ENCODE results near the gene SEC14L1. TPM values are rescaled to one million over a fixed set of nuclear protein-coding genes. Genes with fewer than 3 reads are reported as not detected.

Gene SEC14L1
- total RNA-seq, 2 donors from 2014 or later = 66.1 to 78.3 TPM

DNA sequence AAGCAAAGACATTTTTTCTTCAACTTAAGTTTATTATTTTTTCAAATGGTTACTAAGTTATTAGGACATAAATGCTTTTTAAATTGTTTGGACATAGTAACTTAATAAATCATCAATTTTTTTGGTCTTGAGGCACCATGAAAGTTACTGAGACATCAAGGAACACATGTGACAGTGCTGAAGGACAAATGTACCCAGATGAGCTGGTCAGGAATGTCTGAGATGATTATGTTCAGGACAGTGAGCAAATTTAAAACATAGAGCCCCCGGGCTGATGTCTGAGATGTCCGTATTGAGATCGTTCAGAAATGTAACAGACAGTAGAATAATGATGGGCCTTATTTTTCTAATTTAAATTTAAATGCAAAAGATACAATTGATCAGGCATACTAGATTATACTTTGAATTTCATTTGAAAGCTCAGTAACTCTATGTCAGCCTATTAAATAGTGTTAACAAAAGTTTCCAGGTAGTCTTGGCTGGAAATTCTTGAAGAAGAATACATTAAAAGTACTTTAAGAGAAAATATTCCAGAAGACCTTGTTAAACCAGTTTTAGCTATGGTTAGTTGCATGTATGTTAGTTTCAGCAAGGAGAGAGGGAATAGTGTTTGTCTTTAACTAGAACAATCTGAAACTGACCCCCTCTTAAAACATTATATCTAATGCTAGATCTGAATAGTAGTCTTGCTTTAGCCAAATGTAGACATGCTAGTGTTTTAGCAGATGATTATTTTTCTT is 36.4 kb downstream of the SEC14L1 start:
- intact Hi-C loops (cut with DNase I) = no loop called here
- no peak for DNase-seq (ENCODE audit: low spot score)

DNA sequence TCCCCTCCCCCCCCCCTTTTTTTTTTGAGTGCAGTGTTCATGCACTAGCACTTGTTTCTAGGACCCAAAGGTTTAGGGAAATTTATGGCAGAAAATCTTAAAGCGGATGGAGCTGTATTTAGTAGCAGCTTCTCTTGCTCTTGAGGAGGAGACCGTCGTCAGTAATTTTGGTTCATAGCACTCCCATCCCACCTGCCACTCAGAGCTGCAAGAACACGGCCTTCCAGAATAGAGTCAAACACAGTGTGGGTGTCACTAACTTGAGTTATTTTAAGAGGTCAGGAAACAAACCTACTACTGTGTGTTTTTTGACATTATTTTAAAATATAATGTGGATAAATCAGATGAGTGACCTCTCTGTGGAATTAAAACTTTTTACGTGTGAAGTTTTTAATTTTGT is 37.3 kb downstream of the SEC14L1 start:
- DNase-seq (ENCODE audit: low spot score) = no peak
- intact Hi-C loops (cut with DNase I) = no loop called here

GRCh38 chr17:77178563-77178962 is 37.8 kb downstream of the SEC14L1 start:
- no peak for DNase-seq (ENCODE audit: low spot score)
- intact Hi-C loops (cut with DNase I) = no loop called here

- DNase-seq (ENCODE audit: low spot score) = no peak
- intact Hi-C loops (cut with DNase I) = no loop called here
Observed at GRCh38 chr17:77180503-77181357, 40.0 kb downstream of the SEC14L1 start.

DNA sequence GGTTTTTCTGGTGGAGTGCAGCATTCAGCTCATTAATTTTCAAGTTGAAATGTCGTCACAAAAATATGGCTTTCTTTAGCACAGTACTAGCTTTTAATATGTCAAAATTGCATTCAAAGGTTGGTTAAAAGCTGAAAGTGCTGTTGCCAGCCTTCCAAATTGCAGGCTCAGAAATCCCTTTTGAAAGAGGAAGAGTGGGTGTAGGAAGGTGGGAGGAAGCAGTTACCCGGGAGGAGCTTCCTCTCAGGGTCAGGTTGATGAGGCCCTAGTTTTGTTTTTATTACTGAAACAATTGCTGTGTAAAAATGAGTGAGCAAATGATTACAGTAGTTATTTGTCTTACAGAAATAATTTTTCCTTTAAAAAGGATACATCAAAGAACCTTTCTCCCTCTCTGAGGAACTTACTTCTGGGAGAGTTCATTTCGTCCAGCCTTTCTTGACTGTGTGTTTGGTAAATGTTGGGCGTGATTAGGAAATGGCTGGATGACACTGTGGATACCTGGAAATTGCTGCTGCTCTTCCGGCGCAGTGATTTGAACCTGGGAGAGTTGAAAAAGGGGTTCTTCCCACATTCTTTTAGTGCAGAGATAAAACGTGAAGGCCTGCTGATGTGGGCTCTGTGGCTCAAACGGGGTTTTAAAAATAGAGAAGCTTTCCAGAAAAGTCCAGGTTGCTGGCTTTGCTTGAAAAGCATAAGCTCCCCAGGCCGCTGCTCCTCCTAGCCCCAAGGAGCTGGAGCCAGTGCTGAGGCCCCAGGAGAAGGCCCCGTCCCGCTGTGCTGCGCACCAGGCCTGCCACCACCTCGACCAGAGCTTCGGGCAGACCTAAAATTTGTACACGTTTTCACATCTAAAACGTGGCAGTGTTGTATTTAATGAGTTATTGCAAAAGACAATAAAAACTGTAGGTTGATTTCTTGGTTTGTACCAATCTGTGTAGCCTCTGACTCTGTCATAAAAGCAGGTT is 41.7 kb downstream of the SEC14L1 start:
- intact Hi-C loops (cut with DNase I) = no loop called here
- DNase-seq (ENCODE audit: low spot score) = no peak

- DNase-seq (ENCODE audit: low spot score) = no peak
- intact Hi-C loops (cut with DNase I) = no loop called here
Observed at GRCh38 chr17:77184474-77184873, 43.7 kb downstream of the SEC14L1 start.

DNA sequence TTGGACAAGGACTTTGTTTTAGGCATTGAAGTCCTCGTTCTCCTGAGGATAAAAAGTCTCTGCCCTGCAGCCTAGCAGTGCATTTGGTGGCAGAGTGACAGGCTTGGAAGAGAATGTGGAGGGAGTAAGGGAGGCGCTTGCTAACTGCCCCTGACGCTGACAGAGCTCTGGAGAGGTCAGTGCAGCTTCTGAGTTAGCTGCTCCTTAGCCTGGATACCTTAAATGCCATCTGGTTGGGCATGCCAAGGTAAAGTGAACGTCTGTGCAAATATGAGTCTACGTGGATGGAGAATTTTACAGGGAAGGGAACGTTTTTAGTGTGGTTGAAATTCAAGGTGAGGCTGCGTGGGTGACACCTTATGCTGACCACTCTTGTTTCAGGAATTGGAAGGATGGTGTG is 44.4 kb downstream of the SEC14L1 start:
- DNase-seq (ENCODE audit: low spot score) = no peak
- intact Hi-C loops (cut with DNase I) = no loop called here

DNA sequence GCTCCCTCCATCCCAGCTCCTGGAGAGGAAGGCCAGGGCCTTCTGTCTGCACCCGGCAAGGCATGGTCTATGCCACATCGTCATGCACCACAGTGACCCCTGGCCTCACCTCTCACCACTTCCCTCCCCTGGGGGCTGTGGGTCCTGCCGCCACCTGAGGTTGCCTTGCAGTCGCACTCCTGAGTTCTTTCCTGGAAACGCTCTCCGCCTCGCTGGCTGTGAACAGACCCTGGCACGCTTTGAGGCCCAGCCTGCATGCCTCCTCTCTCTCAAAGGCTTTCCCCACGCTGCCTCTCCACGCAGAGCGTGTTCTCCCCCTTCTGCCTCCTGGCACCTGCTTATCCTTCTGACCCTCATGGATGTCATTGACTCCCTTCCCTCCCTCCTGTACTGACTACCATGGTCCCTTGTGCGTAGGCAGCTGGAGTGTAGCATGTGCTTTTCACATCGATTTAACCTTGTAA is 45.4 kb downstream of the SEC14L1 start:
- intact Hi-C loops (cut with DNase I) = no loop called here
- DNase-seq (ENCODE audit: low spot score) = no peak

DNA sequence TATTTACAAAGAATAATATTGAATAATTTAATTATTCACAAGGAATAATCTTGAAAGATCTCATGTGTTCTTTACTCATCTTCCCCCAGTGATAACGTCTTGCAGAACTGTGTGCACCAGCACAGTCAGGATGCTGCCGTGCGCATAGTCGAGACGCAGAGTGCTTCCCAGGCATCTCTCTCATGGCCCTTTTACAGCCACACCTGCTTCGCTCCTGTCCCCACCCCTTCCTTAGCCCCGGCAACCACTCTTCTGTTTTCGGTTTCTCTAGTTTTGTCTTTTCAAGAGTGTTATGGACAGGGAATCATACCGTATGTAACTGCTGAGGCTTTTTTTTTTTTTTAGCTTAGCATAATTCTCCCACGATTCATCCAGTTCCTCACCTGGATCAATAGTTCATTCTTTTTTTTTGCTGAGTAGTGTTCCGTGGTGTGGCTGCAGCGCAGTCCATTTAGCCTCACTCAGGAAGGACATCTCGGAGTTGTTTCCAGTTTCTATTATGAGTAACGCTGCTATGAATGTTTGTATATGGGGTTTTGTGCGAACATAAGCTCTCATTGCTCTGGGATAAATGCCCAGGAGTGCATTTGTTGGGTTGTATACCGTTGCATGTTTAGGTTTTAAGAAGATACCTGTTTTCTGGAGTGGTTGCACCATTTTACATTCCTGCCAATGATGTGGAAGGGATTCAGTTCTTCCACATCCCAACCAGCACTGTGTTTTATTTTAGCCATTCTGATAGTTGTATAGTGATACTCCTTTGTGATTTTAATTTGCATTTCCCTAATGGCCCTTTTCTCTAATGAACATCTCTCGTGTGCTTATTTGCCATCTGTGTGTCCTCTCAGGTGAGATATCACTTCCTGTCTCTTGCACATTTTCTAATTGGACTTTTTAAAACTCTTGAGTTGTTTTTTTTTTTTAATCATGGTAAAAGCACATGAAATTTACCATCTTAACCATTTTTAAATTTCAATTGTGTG is 47.6 kb downstream of the SEC14L1 start:
- DNase-seq (ENCODE audit: low spot score) = no peak
- intact Hi-C loops (cut with DNase I) = no loop called here

DNA sequence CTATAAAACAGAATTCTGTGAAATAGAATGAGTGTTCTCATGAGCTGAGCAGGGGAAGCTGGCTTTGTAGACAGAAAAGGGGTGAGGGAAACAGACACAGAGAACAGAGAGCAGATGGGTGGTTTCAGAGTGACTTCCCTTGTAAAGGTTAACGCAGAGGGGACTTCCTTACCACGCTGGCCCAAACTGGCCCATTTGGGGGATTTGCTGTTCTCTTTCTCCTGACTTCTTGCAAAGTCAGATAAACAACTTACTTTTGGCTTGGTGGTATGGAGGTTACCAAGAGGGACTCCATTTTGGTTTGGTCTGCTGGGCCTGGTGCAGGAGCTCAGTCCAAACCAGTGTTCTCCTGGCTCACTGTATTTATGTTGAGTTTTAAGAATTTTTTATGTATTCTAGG is 48.4 kb downstream of the SEC14L1 start:
- intact Hi-C loops (cut with DNase I) = no loop called here
- no peak for DNase-seq (ENCODE audit: low spot score)

DNA sequence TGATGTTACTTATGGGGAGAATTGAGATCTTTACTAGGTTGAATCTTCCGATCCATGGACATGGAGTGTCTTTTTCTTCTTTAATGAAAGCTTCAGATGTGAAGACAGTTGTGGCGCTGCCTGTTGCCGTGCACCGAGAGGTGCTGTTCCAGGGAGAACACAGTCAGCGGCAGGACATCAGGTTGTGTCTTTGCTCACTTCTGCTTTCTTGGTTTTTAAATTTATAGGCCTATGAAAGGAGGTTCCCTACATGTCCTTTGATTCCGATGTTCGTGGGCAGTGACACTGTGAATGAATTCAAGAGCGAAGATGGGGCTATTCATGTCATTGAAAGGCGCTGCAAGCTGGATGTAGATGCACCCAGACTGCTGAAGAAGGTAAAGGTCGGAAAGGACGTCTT is 49.8 kb downstream of the SEC14L1 start:
- no peak for DNase-seq (ENCODE audit: low spot score)
- intact Hi-C loops (cut with DNase I) = loop anchor here (10.0 kb wide), 2 partner anchors 46 to 1754 kb away; partner anchors contain the start of gene SEC14L1 (in 1 of the 2)

DNA sequence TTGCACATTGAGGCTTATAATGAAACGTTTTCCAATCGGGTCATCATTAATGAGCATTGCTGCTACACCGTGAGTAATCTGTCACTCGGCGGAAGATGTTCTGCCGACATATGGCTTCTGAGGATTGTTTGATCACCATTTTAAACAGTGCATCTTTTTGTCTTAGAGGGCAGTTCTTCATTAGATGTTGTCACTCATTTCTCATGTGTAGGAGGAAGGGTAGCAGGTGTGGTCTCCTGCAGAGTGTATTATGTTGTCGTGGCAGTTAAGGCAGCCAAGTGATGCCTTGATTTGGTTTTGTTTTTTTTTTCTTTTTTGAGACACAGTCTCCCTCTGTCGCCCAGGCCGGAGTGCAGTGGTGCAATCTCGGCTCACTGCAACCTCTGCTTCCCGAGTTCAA is 50.5 kb downstream of the SEC14L1 start:
- DNase-seq (ENCODE audit: low spot score) = no peak
- intact Hi-C loops (cut with DNase I) = loop anchor here (1.0 to 10.0 kb wide), 3 partner anchors 46 to 1754 kb away; partner anchors contain the start of gene SEC14L1 (in 1 of the 2)

DNA sequence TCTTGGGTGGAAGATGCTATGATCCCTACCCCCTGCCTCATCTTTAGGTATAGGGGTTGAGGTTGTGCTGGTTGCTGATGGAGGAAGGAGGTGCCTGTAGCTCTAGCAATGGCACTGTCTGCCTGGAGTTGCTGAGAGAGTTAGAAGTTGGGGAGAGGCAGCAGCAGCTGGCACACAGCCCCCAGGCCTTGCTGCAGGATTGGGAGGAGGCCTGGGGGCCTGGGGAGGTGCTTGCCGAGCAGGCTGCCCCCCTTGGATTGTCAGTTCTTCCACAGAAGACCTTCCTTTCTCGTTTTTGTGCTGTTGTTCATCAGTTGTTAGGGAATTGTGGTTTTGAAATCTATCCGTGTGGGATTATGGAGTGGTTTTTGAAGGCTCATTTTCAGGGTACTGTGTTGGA is 52.9 kb downstream of the SEC14L1 start:
- intact Hi-C loops (cut with DNase I) = loop anchor here (10.0 kb wide), 2 partner anchors 49 to 1751 kb away; partner anchors contain the start of gene SEC14L1 (in 1 of the 2)
- DNase-seq (ENCODE audit: low spot score) = no peak

DNA sequence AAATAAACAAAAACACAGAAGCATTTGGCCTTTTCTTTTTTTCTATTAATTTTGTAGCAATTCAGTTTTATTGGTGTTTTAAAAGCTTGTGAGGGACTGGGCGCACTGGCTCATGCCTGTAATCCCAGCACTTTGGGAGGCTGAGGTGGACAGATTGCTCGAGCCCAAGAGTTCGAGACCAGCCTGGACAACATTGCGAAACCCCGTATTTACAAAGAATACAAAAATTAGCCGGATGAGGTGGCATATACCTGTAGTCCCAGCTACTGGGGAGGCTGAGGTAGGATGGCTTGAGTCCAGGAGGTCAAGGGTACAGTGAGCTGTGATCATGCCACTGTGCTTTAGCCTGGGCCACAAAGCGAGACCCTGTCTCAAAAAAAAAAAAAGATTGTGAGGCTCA is 53.4 kb downstream of the SEC14L1 start:
- no peak for DNase-seq (ENCODE audit: low spot score)
- intact Hi-C loops (cut with DNase I) = loop anchor here (10.0 kb wide), 2 partner anchors 49 to 1751 kb away; partner anchors contain the start of gene SEC14L1 (in 1 of the 2)

GRCh38 chr17:77196251-77196650 is 55.5 kb downstream of the SEC14L1 start:
- no peak for DNase-seq (ENCODE audit: low spot score)
- intact Hi-C loops (cut with DNase I) = loop anchor here (10.0 kb wide), 2 partner anchors 51 to 1749 kb away; partner anchors contain the start of gene SEC14L1 (in 1 of the 2)

GRCh38 chr17:77197115-77197514 is 56.3 kb downstream of the SEC14L1 start:
- intact Hi-C loops (cut with DNase I) = loop anchor here (10.0 kb wide), 2 partner anchors 52 to 1748 kb away; partner anchors contain the start of gene SEC14L1 (in 1 of the 2)
- no peak for DNase-seq (ENCODE audit: low spot score)

DNA sequence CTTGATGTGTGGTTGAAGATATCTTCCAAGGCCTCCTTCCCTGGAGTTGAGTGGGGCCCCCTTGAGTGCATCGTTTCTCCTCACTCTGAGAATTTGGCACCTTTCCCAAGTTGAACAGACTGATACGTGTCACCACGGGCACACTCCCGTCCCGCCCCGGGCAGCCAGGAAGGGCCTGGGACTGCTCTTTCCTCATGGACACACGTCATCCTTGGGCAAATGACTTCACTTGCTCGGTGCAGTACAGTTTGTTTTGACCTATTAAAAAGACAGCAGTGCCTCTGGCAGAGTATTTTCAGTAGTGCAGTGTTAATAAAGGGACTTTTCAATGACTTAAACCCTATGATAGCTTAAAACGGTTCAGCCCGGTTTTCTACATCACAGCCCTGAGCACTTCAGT is 59.9 kb downstream of the SEC14L1 start:
- intact Hi-C loops (cut with DNase I) = no loop called here
- no peak for DNase-seq (ENCODE audit: low spot score)

DNA sequence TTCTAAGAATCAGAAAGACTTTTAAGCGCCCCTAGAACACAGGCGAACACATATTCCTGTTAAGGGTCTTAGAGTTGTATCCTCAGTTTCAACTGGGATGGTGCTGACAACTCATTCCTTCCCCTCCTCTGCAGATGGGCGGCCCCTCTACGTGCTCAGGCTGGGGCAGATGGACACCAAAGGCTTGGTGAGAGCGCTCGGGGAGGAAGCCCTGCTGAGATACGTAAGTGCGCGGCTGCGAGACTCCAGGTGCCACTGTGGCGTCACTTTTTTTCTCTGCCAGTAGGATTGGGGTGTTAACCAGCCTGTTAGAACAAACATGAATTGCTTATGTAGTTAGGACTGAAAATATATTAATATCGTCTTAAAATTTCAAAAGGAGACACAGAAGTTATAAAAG is 62.7 kb downstream of the SEC14L1 start:
- intact Hi-C loops (cut with DNase I) = no loop called here
- no peak for DNase-seq (ENCODE audit: low spot score)
